CMK (cell line): Measurements from ENCODE around the gene ADM5.
"Not testable (repeated sequence)": the region's sequence is repeated elsewhere in the genome, so short reads cannot be mapped to it uniquely, and the experiment has no call there.

Experiments
- DNase-seq: peaks from one replicate; pipeline ENCODE4 v3.0.0-alpha.2; 2010; ENCODE audit warnings: low read depth

Gene ADM5

GRCh38 chr19:49701271-49701786 lies 11.9 kb downstream of the ADM5 start:
- no peak for DNase-seq

- DNase-seq, result no peak
Measured at GRCh38 chr19:49704888-49705642, 15.7 kb downstream of the ADM5 start.

DNA sequence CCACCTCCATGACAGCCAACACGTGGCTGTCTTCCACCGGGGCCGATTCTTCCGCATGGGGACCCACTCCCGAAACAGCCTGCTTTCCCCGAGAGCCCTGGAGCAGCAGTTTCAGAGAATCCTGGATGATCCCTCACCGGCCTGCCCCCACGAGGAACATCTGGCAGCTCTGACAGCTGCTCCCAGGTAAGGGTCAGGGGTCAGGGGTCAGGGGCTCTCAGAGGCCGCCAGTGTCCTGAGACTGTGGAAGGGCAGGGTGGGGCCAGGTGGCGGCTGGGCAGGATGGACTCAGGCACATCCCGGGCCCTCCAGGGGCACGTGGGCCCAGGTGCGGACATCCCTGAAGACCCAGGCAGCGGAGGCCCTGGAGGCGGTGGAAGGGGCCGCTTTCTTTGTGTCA lies 16.5 kb downstream of the ADM5 start:
- DNase-seq, result no peak

- no peak for DNase-seq
Measured at GRCh38 chr19:49710372-49710951, 21.1 kb downstream of the ADM5 start.

DNA sequence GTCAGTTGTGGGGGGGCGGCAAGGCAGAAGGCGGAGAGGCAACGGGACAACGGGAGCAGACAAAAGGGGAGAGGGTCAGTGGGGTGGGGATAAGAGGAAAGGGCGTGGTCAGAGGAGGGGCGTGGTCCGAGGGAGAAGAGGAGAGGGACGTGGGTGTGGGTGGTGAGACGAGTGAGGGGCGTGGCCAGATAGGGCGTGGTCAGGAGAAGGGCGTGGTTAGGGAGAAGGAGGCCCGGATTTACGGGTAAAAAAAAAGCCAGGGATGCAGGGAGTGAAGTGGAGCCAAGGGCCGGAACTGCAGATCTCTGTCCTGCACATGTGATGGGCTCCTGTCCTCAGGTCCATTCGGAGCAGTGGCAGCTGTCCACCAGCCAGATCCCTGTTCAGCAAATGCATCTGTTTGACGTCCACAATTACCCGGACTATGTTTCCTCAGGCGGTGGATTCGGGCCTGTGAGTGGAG lies 23.0 kb downstream of the ADM5 start:
- DNase-seq, result peak; percentile 84

DNA sequence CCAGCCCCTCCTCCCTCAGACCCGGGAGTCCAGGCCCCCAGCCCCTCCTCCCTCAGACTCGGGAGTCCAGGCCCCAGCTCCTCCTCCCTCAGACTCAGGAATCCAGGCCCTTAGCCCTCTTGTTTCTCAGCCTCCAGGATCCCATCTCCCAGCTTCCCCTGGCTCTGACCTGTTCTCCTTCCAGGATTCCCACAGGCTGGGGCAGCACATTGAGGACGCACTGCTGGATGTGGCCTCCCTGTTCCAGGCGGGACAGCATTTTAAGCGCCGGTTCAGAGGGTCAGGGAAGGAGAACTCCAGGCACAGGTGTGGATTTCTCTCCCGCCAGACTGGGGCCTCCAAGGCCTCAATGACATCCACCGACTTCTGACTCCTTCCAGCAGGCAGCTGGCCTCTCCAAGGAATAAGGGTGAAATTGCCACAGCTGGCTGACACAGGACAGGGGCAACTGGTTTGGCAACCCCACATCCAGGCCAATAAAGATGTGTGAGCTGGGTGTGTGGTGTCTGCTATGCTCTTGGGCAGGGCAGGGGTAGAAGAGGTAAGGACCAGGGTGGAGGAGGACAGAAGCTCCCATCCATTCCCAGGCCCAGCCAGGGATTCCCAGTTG lies 23.9 kb downstream of the ADM5 start:
- no peak for DNase-seq

GRCh38 chr19:49716154-49716553 lies 26.8 kb downstream of the ADM5 start:
- no peak for DNase-seq

GRCh38 chr19:49718511-49718910 lies 29.1 kb downstream of the ADM5 start:
- no peak for DNase-seq

DNA sequence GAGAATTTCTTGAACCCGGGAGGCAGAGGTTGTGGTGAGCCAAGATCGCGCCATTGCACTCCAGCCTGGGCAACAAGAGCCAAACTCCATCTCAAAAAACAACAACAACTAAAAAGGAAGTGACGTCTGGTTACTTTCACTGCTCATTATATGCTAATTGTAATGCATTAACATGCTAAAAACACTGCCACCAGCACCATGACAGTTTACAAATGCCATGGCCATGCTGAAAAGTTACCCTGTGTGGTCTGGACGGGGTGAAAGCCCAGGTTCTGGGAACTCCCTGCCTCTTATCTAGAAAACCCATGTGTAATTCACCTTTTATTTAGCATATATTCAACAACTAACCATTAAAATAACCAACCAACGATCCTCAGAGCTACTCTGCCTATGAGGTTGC lies 29.6 kb downstream of the ADM5 start:
- DNase-seq, result no peak

- not testable (repeated sequence) for DNase-seq
Measured at GRCh38 chr19:49719420-49719819, 30.0 kb downstream of the ADM5 start.

- no peak for DNase-seq
Measured at GRCh38 chr19:49727217-49728030, 38.0 kb downstream of the ADM5 start.

DNA sequence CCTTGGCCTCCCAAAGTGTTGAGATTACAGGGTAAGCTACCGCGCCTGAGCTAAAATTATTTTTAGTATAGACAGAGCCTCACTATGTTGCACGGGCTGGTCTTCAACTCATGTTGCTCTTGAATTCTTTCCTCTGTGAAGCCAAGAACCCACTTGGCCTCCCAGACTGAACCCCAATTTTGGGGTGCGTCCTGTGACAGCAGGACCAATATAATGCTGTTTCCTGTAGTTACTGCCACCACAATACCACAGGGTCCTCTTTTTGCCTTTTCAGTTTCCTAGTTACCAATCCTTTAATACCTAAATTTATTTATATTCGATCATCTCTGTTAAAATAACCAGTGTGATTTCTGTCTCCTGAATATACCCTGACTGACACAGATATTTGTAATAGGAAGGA lies 40.8 kb downstream of the ADM5 start:
- no peak for DNase-seq

GRCh38 chr19:49738268-49738667 lies 48.9 kb downstream of the ADM5 start:
- DNase-seq, result no peak

GRCh38 chr19:49739098-49739497 lies 49.7 kb downstream of the ADM5 start:
- no peak for DNase-seq

DNA sequence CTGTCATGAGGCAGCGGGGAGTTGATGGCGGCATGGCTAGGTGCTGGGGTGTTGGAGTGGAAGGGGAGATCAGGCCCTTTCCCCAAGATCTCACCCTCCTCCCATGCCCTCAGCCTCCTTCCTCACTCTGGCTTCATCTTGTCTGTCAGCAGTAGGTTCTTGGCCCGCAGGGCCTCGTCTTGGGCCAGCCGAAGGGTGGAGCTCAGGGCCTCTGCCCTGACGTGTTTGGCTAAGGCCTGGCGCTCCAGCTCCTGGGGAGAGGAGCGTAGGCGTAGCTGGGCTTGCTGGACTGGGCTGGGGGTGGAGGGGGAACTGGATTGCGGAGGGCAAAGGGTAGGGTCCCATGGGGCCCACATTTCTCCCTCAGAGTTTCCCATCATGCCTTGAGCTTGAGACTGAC lies 50.5 kb downstream of the ADM5 start:
- no peak for DNase-seq
